NT2/D1 (cell line): ENCODE data around the gene POLR2I.
A peak's percentile ranks its signal among the peaks of the same experiment; 100 is the strongest.
"Not testable (repeated sequence)": the region's sequence is repeated elsewhere in the genome, so short reads cannot be mapped to it uniquely, and the experiment has no call there.

Source experiments
- DNase-seq: peaks from one replicate; pipeline ENCODE4 v3.0.0-alpha.2; 2011; ENCODE audit warnings: low read depth, low spot score
- H3K27me3 ChIP-seq: 2 replicates; pipeline ENCODE4 v1.6.0; 2011; ENCODE audit warnings: mild to moderate bottlenecking; ENCODE audit not compliant: insufficient read length, insufficient read depth
- H3K36me3 ChIP-seq: 2 replicates; pipeline ENCODE4 v1.6.1; 2011; ENCODE audit warnings: mild to moderate bottlenecking, low read length, mixed read lengths; ENCODE audit not compliant: insufficient read depth, insufficient read length
- H3K4me1 ChIP-seq: 2 replicates; pipeline ENCODE4 v1.5.1; 2011; ENCODE audit not compliant: insufficient read depth, insufficient read length
- H3K4me3 ChIP-seq: 2 replicates; pipeline ENCODE4 v1.5.1; 2011; ENCODE audit warnings: low read depth; ENCODE audit not compliant: insufficient read length
- H3K9ac ChIP-seq: 2 replicates; pipeline ENCODE4 v1.6.0; 2011; ENCODE audit warnings: low read depth; ENCODE audit not compliant: insufficient read length
- H3K9me3 ChIP-seq: 2 replicates; pipeline ENCODE4 v1.5.1; 2011; ENCODE audit warnings: mild to moderate bottlenecking, low read length; ENCODE audit not compliant: insufficient read depth
- SUZ12 ChIP-seq: IDR thresholded peaks from 2 replicates; pipeline ENCODE4 v1.6.1; 2011; ENCODE audit not compliant: insufficient read length, insufficient read depth; ENCODE audit errors: extremely low read depth
- YY1 ChIP-seq: IDR thresholded peaks from 2 replicates; pipeline ENCODE4 v1.6.1; 2011; ENCODE audit not compliant: insufficient read length, insufficient read depth
- ZNF274 ChIP-seq: IDR thresholded peaks from 2 replicates; pipeline ENCODE4 v1.6.1; 2011; ENCODE audit warnings: mild to moderate bottlenecking, low read depth, low read length

Gene POLR2I

DNA sequence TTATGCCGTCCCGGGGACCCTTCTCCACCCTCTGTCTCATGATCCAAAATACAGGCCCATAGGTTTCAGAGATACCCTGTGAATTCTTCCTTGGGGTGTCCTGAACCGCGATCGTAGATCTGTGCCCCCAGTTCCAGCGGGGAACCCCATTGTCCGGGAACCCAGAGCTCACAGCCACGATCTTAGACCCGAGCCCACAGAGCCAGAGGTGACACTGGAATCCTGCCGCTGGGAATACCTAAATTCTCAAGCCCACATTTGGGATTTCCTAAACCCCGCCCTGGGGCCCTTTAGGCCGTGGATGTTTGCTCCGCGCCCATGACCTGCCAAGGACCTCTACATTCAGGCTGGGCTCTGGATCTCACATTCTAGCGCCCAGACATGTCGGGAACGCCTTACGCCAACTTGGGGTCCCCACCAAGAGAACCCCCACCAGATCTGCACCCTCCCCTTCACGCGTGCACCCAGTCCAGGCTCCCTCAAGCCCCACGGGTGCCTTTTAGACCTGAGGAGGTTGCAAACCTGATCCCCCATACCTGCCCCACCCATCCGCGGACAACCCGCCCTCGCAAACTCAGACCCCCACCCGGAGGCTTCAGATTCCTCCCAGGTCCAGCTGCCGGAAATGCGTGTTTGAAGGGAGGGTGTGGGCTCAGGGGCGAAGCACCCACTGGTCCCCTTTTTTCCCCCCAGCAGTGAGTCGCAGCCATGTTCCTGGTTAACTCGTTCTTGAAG lies 25.8 kb upstream of the POLR2I start:
- H3K4me3 ChIP-seq: peak overlapping the region; percentile 77
- no peak for DNase-seq
- H3K36me3 ChIP-seq: peaks cover 34% of the 10 kb centered on the region
- peak overlapping the region; percentile 96 for H3K9ac ChIP-seq
- peaks cover 4% of the 10 kb centered on the region for H3K4me1 ChIP-seq
- no peak for TF ChIP-seq SUZ12
- TF ChIP-seq ZNF274: no peak
- no peak for TF ChIP-seq YY1
- H3K9me3 ChIP-seq: no peaks in the 10 kb centered on the region
- no peaks in the 10 kb centered on the region for H3K27me3 ChIP-seq

DNA sequence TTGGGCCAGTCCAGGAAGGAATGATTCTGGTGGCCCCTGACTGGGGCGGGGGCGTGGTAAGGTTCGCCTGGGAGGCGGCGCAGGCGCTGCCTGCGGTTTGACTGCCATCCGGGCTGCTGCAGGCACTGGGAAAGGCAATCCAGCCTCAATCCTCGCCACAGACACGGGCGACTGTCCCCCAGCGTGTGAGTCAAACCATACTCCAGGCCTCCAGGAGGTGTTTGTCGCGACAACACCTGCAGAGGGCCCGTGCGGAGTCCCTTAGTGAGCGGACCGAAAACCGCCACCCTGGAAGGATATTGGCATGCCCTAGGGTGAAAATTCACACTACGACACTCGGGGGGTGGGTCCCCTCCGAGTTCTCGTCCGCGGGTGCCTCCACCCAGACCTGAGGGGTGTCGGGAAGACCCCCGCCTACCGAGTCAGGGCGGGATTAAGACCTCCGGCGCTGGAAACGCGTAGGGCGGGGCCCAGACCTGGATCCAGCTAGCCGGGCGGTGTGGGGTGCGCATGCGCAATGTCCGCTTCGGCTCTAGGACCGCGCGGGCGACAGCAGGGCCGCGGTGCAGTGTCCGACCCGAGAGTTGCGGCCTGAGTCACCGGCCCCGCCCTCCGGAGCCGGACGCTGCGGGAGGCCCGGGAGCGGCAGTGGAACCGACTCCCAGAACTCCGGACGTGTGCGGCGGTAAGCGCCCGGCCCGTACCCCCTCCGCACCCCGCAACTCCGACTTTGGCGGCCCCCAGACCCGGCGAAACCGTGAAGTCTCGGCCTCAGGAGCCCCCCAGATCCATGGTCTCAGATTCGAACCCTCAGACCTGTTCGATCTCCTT lies 25.0 kb upstream of the POLR2I start, which contains the start of gene CAPNS1:
CAPNS1 (plus strand) TSS at position 594 of the 831 bp plus-strand sequence. CDS start 946 bp downstream, outside the sequence.
- Histone ChIP-seq H3K9me3 (no peaks in the 10 kb centered on the region), H3K9ac (peak within 1 kb of the TSS; percentile 96), H3K4me1 (peaks cover 4% of the 10 kb centered on the region), H3K4me3 (peak within 1 kb of the TSS; percentile 77), H3K36me3 (peaks cover 27% of the 10 kb centered on the region), H3K27me3 (no peaks in the 10 kb centered on the region)
- DNase-seq: peak; percentile 92
- TF ChIP-seq SUZ12 (no peak), YY1 (no peak), ZNF274 (no peak)

DNA sequence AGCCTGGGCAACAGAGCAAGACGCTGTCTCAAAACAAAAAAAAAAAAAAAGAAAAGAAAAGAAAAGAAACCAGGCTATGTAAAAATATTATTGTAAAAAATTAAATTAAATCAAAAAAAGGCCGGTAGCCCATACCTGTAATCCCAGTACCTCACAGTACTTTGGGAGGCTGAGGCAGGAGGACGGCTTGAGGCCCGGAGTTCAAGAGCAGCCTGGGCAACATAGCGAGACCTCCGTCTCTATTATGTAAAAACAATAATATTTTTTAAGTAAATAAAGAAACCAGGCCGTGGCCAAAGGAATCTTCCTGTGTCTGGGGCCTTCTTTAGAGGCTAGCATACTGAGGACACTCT lies 24.4 kb upstream of the POLR2I start:
- Histone ChIP-seq H3K9ac (peak overlapping the region; percentile 76), H3K4me3 (peak overlapping the region; percentile 77), H3K36me3 (peaks cover 21% of the 10 kb centered on the region), H3K9me3 (no peaks in the 10 kb centered on the region), H3K27me3 (no peaks in the 10 kb centered on the region), H3K4me1 (peaks cover 4% of the 10 kb centered on the region)
- DNase-seq: no peak
- TF ChIP-seq SUZ12 (no peak), ZNF274 (no peak)

- no peak overlapping the region for H3K9ac ChIP-seq
- H3K27me3 ChIP-seq: no peaks in the 10 kb centered on the region
- H3K36me3 ChIP-seq: peaks cover 9% of the 10 kb centered on the region
- H3K4me1 ChIP-seq: peaks cover 4% of the 10 kb centered on the region
- TF ChIP-seq ZNF274: no peak
- TF ChIP-seq YY1: no peak
- no peak for TF ChIP-seq SUZ12
- H3K4me3 ChIP-seq: no peak overlapping the region
- DNase-seq: no peak
- no peaks in the 10 kb centered on the region for H3K9me3 ChIP-seq
These were observed 22.4 kb upstream of the POLR2I start for GRCh38 chr19:36136964-36137686.

DNA sequence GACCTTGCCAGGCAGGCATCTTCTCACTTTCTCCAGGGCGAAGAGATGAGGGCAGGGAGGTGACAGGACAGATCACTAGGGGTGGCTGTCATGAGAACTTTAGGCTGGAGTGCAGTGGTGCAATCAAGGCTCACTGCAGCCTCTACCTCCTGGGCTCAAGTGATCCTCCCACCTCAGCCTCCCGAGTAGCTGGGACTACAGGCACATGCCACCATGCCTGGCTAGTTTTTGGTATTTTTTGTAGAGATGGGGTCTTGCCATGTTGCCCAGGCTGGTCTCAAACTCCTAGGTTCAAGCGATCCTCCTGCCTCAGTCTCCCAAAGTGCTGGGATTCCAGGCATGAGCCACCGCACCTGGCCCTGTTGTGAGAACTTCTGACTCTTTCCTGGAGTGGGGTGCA lies 20.2 kb upstream of the POLR2I start:
- H3K27me3 ChIP-seq, H3K36me3 ChIP-seq, H3K4me1 ChIP-seq, H3K9me3 ChIP-seq, DNase-seq, H3K4me3 ChIP-seq, H3K9ac ChIP-seq: not testable (repeated sequence)

- not testable (repeated sequence) for H3K9me3 ChIP-seq, H3K4me1 ChIP-seq, H3K4me3 ChIP-seq, H3K9ac ChIP-seq, DNase-seq, H3K27me3 ChIP-seq, H3K36me3 ChIP-seq
These were observed 16.5 kb upstream of the POLR2I start for GRCh38 chr19:36131221-36131620.

DNA sequence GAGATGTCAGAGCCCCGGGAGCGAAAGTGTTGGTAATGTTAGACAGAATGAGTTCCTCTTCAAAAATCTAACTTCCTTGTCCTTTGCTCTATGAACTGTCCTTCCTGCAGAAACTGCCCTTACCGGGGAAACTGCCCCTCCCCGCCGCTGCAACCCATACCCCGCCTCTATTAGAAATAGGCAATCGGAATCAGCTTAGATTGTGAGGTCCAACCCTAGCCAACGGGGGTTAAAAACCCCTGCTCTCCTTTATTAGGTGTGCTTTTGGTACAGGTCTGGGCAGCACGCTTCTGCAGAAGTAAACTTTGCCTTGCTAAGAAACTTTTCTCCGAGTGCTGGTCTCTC lies 13.7 kb upstream of the POLR2I start:
- H3K4me1 ChIP-seq: peaks cover 2% of the 10 kb centered on the region
- H3K36me3 ChIP-seq: peaks cover 19% of the 10 kb centered on the region
- H3K27me3 ChIP-seq: no peaks in the 10 kb centered on the region
- TF ChIP-seq ZNF274 (no peak), SUZ12 (no peak), YY1 (no peak)
- DNase-seq: no peak
- H3K9me3 ChIP-seq: no peaks in the 10 kb centered on the region
- peak overlapping the region; percentile 65 for H3K4me3 ChIP-seq
- peak overlapping the region; percentile 77 for H3K9ac ChIP-seq
